ENCODE measurements around the gene PSD.

Gene PSD

GRCh38 chr10:102453502-102453901 is 34.9 kb upstream of the PSD start:
- ChIA-PET POLR2A (interaction anchor here (0.6 to 6.6 kb wide), 5 partner anchors 9 to 1123 kb away, joined by 3 to 101 read pairs (median 62); partner anchors contain the start of genes ARL3, CUEDC2, FBXL15 and SFXN2), CTCF (interaction anchor here (2.7 kb wide), 1 partner anchor 9 kb away, joined by 24 read pairs; no protein-coding TSS in a partner anchor)
- DNase-seq (ENCODE audit: extremely low spot score): no peak
- TF ChIP-seq HDGF (IDR thresholded peaks at IDR 0.05; ENCODE audit: borderline replicate concordance): no peak
- TF ChIP-seq BHLHE40 (IDR thresholded peaks at IDR 0.05; ENCODE audit: borderline replicate concordance): no peak
- TF ChIP-seq ARNT (IDR thresholded peaks at IDR 0.05): no peak
- no peak for TF ChIP-seq PKNOX1 (IDR thresholded peaks at IDR 0.05)
- TF ChIP-seq NFRKB (IDR thresholded peaks at IDR 0.05): no peak
- no peak for TF ChIP-seq SUZ12 (IDR thresholded peaks at IDR 0.05)
- TF ChIP-seq FOXA1 (IDR thresholded peaks at IDR 0.05): no peak
- no peak for TF ChIP-seq SP1 (IDR thresholded peaks at IDR 0.05)
- no peak for TF ChIP-seq ZNF384 (IDR thresholded peaks at IDR 0.05)
- TF ChIP-seq LEF1 (IDR thresholded peaks at IDR 0.05; ENCODE audit: borderline replicate concordance): no peak
- no peak for TF ChIP-seq CTBP1 (IDR thresholded peaks at IDR 0.05; ENCODE audit: borderline replicate concordance)
- no peak for TF ChIP-seq FOXM1 (IDR thresholded peaks at IDR 0.05; ENCODE audit: borderline replicate concordance)

DNA sequence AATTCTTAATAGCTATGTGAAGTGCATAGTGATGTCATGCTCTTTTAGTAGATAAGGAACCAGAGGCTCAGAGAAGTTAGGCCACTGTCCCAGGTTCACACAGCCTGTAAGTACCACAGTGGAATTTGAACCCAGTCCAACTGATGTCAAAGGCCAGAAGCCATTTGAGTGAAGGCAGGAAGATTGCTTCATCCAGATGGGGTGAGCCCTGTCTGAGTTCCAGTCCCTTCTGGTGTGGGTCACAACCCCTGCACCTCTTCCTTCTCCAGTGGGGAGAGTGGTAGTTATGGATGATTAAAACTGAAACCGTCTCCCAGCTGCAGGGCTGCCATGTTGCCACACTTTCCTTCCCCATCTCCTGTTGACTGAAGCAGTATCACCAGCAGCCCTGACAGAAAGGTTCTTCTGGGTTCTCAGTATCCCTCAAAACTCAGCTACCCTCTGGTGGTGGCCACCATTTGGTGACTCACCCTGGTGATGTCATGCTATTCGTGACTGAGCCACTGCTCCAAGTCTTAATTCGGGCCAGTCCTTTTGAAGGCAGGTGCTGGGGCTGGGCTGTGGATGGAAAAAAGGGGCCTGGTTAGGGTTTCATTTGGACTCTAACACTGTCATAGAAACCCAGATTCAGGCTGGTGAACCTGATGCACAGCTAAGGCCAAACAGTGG is 34.2 kb upstream of the PSD start:
- POLR2A ChIA-PET: interaction anchor here (0.6 to 6.6 kb wide), 8 partner anchors 9 to 1122 kb away, joined by 3 to 101 read pairs (median 14); partner anchors contain the start of genes ARL3, CUEDC2, FBXL15 and SFXN2
- DNase-seq (ENCODE audit: extremely low spot score): no peak

DNA sequence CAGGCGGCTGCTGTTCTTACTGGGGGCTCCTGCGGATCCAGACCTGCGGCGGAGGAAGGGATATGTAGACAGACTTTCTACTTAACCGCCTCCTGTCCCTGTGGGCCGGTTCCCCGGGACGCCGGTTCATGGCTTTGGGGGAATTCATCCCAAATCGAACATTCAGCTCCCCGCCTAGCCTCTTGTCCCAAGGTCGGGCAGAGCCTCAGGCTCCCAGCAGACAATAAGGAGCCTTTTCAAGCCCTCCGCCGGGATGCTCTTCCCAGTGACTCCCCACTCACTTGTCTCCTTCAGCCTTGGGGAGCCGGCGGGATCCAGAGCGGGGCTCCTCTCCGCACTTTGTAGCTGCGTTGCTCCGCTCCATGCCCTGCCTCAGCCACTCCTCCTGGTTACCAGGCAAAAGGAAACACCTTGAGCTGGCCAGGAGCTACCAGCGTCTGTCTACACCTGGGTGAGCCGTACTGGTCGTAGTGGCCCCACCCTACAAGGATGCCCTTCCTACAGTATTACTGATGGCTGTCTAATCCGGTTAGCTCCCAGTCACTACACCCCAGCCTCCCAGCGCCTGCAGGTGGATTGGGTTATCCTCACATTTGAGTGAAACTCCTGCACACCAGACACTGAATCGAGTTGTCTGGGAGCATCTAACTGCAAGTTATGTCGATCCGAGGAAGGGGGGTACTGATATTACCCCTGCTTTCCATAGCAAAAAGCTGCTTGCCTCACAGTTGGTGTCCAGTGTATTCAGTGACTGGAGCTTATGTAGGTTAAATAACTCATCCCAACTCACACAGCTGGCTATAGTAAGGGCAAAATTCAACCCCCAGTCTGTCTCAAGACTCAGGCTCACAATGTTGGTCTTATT is 32.8 kb upstream of the PSD start, which contains the start of gene C10orf95:
C10orf95 (minus strand) TSS at position 439 of the 865 bp plus-strand sequence. CDS start 450 bp downstream, outside the sequence.
- POLR2A ChIA-PET: interaction anchor here (0.9 to 6.6 kb wide), 14 partner anchors 10 to 63 kb away, joined by 3 to 101 read pairs (median 5); partner anchors contain the start of genes ACTR1A, CUEDC2 and FBXL15
- CTCF ChIA-PET: interaction anchor here (0.7 to 2.7 kb wide), 4 partner anchors 11 to 68 kb away, joined by 3 to 24 read pairs (median 5); no protein-coding TSS in a partner anchor
- no peak for TF ChIP-seq FOXK2 (IDR thresholded peaks at IDR 0.05)
- no peak for TF ChIP-seq SUZ12 (IDR thresholded peaks at IDR 0.05)
- no peak for TF ChIP-seq NFRKB (IDR thresholded peaks at IDR 0.05)
- DNase-seq (ENCODE audit: extremely low spot score): no peak

More for the DNA sequence above, 34.2 kb upstream of the PSD start:
- TF ChIP-seq L3MBTL2 (conservative IDR thresholded peaks at IDR 0.05) (no peak), ARNT (IDR thresholded peaks at IDR 0.05) (0 out of 2 replicates have a peak, but pooled peaks have one; percentile 26)
- CTCF ChIA-PET: interaction anchor here (0.5 to 2.7 kb wide), 3 partner anchors 10 to 1462 kb away, joined by 3 to 24 read pairs (median 5); no protein-coding TSS in a partner anchor

- CTCF ChIA-PET: interaction anchor here (0.7 to 1.7 kb wide), 4 partner anchors 12 to 66 kb away, joined by 3 to 7 read pairs (median 4); no protein-coding TSS in a partner anchor
- peak; percentile 86 for DNase-seq (ENCODE audit: extremely low spot score)
These were observed 32.0 kb upstream of the PSD start for GRCh38 chr10:102450374-102451104.

DNA sequence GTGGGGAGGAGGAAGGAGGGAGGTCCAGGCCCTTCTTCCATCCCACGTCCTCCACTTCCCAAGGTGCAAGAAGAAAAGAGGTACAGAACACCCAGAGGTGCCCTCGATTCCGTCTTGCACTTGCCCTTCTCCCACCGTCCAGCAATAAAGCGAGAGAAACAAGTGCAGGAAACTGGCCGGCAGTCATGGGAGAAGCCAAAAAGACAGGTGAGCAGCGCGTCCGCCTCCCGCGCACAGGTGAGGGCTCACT is 31.5 kb upstream of the PSD start:
- ChIA-PET POLR2A (interaction anchor here (0.7 to 6.6 kb wide), 15 partner anchors 9 to 220 kb away, joined by 3 to 101 read pairs (median 4); partner anchors contain the start of genes CUEDC2 and FBXL15), CTCF (interaction anchor here (0.7 to 1.3 kb wide), 5 partner anchors 12 to 137 kb away, joined by 3 to 5 read pairs (median 3); no protein-coding TSS in a partner anchor)
- DNase-seq (ENCODE audit: extremely low spot score): no peak
- TF ChIP-seq FOXA1 (IDR thresholded peaks at IDR 0.05) (no peak), CTBP1 (IDR thresholded peaks at IDR 0.05; ENCODE audit: borderline replicate concordance) (peak; percentile 33; the same call in 1 of the 2 replicates)

More at GRCh38 chr10:102450374-102451104, 32.0 kb upstream of the PSD start:
- no peak; the same call in 1 of the 2 replicates for TF ChIP-seq CTBP1 (IDR thresholded peaks at IDR 0.05; ENCODE audit: borderline replicate concordance)
- TF ChIP-seq SP1 (IDR thresholded peaks at IDR 0.05): no peak
- TF ChIP-seq NFRKB (IDR thresholded peaks at IDR 0.05): no peak
- TF ChIP-seq ARNT (IDR thresholded peaks at IDR 0.05): peak; percentile 33; the same call in 1 of the 2 replicates
- TF ChIP-seq FOXM1 (IDR thresholded peaks at IDR 0.05; ENCODE audit: borderline replicate concordance): peak; percentile 3; the same call in 1 of the 2 replicates
- TF ChIP-seq ELF4 (IDR thresholded peaks at IDR 0.05): no peak
- TF ChIP-seq L3MBTL2 (conservative IDR thresholded peaks at IDR 0.05): 0 out of 2 replicates have a peak, but pooled peaks have one; percentile 53
- POLR2A ChIA-PET: interaction anchor here (0.7 to 6.6 kb wide), 16 partner anchors 9 to 63 kb away, joined by 3 to 101 read pairs (median 4); partner anchors contain the start of genes ACTR1A, CUEDC2 and FBXL15

DNA sequence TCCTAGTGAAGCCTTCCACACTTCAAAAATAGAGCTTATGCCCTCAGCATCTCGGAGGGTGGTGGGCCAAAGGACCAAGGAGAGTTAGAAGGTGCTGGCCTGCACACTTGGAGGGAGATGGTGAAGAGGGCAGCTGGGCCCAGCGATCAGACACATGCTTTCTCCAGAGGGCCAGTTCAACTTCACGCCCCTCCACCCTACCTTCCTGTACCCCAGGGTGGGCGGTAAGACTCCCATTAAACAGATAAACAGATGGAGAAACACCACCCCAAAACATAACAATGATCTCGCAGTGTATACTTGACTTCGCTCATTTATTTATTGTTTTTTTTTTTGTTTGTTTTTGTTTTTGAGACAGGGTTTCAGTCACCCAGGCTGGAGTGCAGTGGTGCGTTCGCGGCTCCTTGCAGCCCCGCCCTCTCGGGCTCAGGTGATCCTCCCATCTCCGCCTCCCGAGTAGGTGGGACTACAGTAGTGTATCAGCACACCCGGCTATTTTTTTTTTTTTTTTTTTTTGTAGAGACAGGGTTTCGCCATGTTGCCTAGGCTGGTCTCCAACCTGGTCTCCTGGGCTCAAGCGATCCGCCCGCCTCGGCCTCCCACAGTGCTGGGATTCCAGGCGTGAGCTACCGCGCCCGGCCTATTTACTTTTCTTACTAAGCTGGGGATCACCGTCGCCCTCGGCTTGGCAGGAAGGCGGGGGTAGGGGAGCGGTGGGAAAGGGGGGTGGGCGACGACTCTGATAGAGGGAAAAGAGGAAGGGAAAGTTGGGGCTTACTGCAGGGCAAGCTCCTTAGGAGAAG is 30.9 kb upstream of the PSD start:
- DNase-seq (ENCODE audit: extremely low spot score): peak; percentile 63
- TF ChIP-seq ZNF384 (IDR thresholded peaks at IDR 0.05): peak; percentile 97
- no peak for TF ChIP-seq HDGF (IDR thresholded peaks at IDR 0.05; ENCODE audit: borderline replicate concordance)
- POLR2A ChIA-PET: interaction anchor here (0.9 to 6.6 kb wide), 10 partner anchors 8 to 219 kb away, joined by 3 to 101 read pairs (median 12); partner anchors contain the start of genes CUEDC2 and FBXL15
- CTCF ChIA-PET: interaction anchor here (0.7 to 1.3 kb wide), 5 partner anchors 27 to 137 kb away, joined by 3 to 5 read pairs (median 3); partner anchors contain the start of gene NFKB2
